Muscle of leg (tissue), 11 donors: Measurements from ENCODE around the gene ITPRID1. TPM values are rescaled to one million over a fixed set of nuclear protein-coding genes. Genes with fewer than 3 reads are reported as not detected.
A peak's percentile ranks its signal among the peaks of the same experiment; 100 is the strongest.

Experiments used
- DNase-seq: peaks from one replicate; pipeline ENCODE4 v3.0.0; 2013
- H3K27ac ChIP-seq: one replicate; pipeline ENCODE4 v1.5.1; 2013; ENCODE audit warnings: mild to moderate bottlenecking, low read length, control low read depth
- H3K27me3 ChIP-seq: one replicate; pipeline ENCODE4 v1.6.1; 2013; ENCODE audit warnings: low read length; ENCODE audit not compliant: control insufficient read depth, insufficient read depth
- H3K36me3 ChIP-seq: one replicate; pipeline ENCODE4 v1.6.1; 2013; ENCODE audit warnings: low read length; ENCODE audit not compliant: control insufficient read depth, insufficient read depth
- H3K4me1 ChIP-seq: one replicate; pipeline ENCODE4 v1.6.1; 2013; ENCODE audit warnings: low read length; ENCODE audit not compliant: control insufficient read depth, insufficient read depth
- H3K4me3 ChIP-seq: one replicate; pipeline ENCODE4 v1.5.1; 2013; ENCODE audit warnings: low read length, control low read depth
- H3K9me3 ChIP-seq: replicated peaks from 2 replicates; pipeline ENCODE4 v1.6.1; 2013; ENCODE audit warnings: low read depth, low read length; ENCODE audit not compliant: control insufficient read depth
- WGBS: methylation state at CpG from one replicate; pipeline ENCODE4 v1.1.5; 2013; ENCODE audit warnings: missing lambda C conversion rate; ENCODE audit not compliant: insufficient coverage; 5-methylcytosine and 5-hydroxymethylcytosine counted together
- polyA plus RNA-seq, 8 donors: library from polyadenylated mRNA; unstranded; fragments of 120-200 nt; gene quantifications; one replicate each; pipeline versions ENCODE4 v1.2.1 to v1.2.3, GENCODE V29; 2013; ENCODE audit warnings: inconsistent platforms in 1 of 8, low replicate concordance in 1 of 8; ENCODE audit not compliant: insufficient read length in 8 of 8, insufficient read depth in 1 of 8
- total RNA-seq: library from RNA; stranded (reverse); fragments of 120-200 nt; gene quantifications from one replicate; pipeline ENCODE4 v1.2.4, GENCODE V29; 2013

ITPRID1 gene
- total and polyA plus RNA-seq, 9 donors = 0.23 to 1.0 (median 0.30) TPM

- Histone ChIP-seq H3K9me3 (no peaks in the 10 kb centered on the region), H3K27ac (no peak overlapping the region), H3K27me3 (no peaks in the 10 kb centered on the region), H3K4me3 (no peak overlapping the region), H3K4me1 (no peaks in the 10 kb centered on the region), H3K36me3 (no peaks in the 10 kb centered on the region)
- WGBS = 33% methylated on average over 4 of the region's 7 CpGs
- no peak for DNase-seq
Observed at GRCh38 chr7:31651234-31652062, 137.6 kb downstream of the ITPRID1 start.

- no peak for DNase-seq
- H3K27me3 ChIP-seq = no peaks in the 10 kb centered on the region
- H3K4me1 ChIP-seq = no peaks in the 10 kb centered on the region
- no peak overlapping the region for H3K27ac ChIP-seq
- H3K4me3 ChIP-seq = no peak overlapping the region
- no peaks in the 10 kb centered on the region for H3K36me3 ChIP-seq
- H3K9me3 ChIP-seq = no peaks in the 10 kb centered on the region
Observed at GRCh38 chr7:31652063-31652326, 138.1 kb downstream of the ITPRID1 start.

- H3K36me3 ChIP-seq = no peaks in the 10 kb centered on the region
- no peaks in the 10 kb centered on the region for H3K4me1 ChIP-seq
- no peaks in the 10 kb centered on the region for H3K27me3 ChIP-seq
- H3K9me3 ChIP-seq = no peaks in the 10 kb centered on the region
- 18% methylated on average over 1 of the region's 5 CpGs for WGBS
- no peak overlapping the region for H3K4me3 ChIP-seq
- no peak for DNase-seq
- no peak overlapping the region for H3K27ac ChIP-seq
Observed at GRCh38 chr7:31663072-31663471, 149.2 kb downstream of the ITPRID1 start.

- no peaks in the 10 kb centered on the region for H3K4me1 ChIP-seq
- H3K36me3 ChIP-seq = no peaks in the 10 kb centered on the region
- H3K9me3 ChIP-seq = no peaks in the 10 kb centered on the region
- no peak overlapping the region for H3K4me3 ChIP-seq
- no peak overlapping the region for H3K27ac ChIP-seq
- DNase-seq = peak; percentile 15
- no peaks in the 10 kb centered on the region for H3K27me3 ChIP-seq
Observed at GRCh38 chr7:31664890-31665289, 151.0 kb downstream of the ITPRID1 start.

- Histone ChIP-seq H3K27me3 (no peaks in the 10 kb centered on the region), H3K27ac (no peak overlapping the region), H3K4me3 (no peak overlapping the region), H3K36me3 (no peaks in the 10 kb centered on the region), H3K9me3 (no peaks in the 10 kb centered on the region), H3K4me1 (no peaks in the 10 kb centered on the region)
- no peak for DNase-seq
- WGBS = no CpG with 5 or more reads among the region's 1 CpG
Observed at GRCh38 chr7:31665546-31665945, 151.7 kb downstream of the ITPRID1 start.

- Histone ChIP-seq H3K27me3 (no peaks in the 10 kb centered on the region), H3K4me3 (no peak overlapping the region), H3K9me3 (no peaks in the 10 kb centered on the region), H3K4me1 (no peaks in the 10 kb centered on the region), H3K36me3 (no peaks in the 10 kb centered on the region), H3K27ac (no peak overlapping the region)
- no peak for DNase-seq
Observed at GRCh38 chr7:31669461-31669860, 155.6 kb downstream of the ITPRID1 start.

- WGBS = 53% methylated on average over 9 of the region's 12 CpGs
Observed at GRCh38 chr7:31679574-31680305, 165.8 kb downstream of the ITPRID1 start.

GRCh38 chr7:31683445-31684225, 169.7 kb downstream of the ITPRID1 start:
- no peak for DNase-seq
- H3K4me1 ChIP-seq = no peaks in the 10 kb centered on the region
- no peaks in the 10 kb centered on the region for H3K9me3 ChIP-seq
- 14% methylated on average over 1 of the region's 5 CpGs for WGBS
- H3K4me3 ChIP-seq = no peak overlapping the region
- no peaks in the 10 kb centered on the region for H3K36me3 ChIP-seq
- H3K27ac ChIP-seq = no peak overlapping the region
- peaks cover 3% of the 10 kb centered on the region for H3K27me3 ChIP-seq

More at GRCh38 chr7:31679574-31680305, 165.8 kb downstream of the ITPRID1 start:
- Histone ChIP-seq H3K27ac (no peak overlapping the region), H3K9me3 (no peaks in the 10 kb centered on the region), H3K4me1 (no peaks in the 10 kb centered on the region), H3K4me3 (no peak overlapping the region), H3K27me3 (no peaks in the 10 kb centered on the region), H3K36me3 (no peaks in the 10 kb centered on the region)
- DNase-seq = no peak

- H3K9me3 ChIP-seq = no peaks in the 10 kb centered on the region
- H3K27ac ChIP-seq = no peak within 1 kb of the TSS
- no peak within 1 kb of the TSS for H3K4me3 ChIP-seq
- H3K27me3 ChIP-seq = peaks cover 3% of the 10 kb centered on the region
- peak; percentile 6 for DNase-seq
- no peaks in the 10 kb centered on the region for H3K36me3 ChIP-seq
- 37% methylated on average over 7 of the region's 14 CpGs for WGBS
- H3K4me1 ChIP-seq = no peaks in the 10 kb centered on the region
Observed at GRCh38 chr7:31687024-31687748, 173.3 kb downstream of the ITPRID1 start, which contains the start of gene PPP1R17. Gene PPP1R17 (plus strand): TSS chr7:31687215. CDS start chr7:31692442, 5,227 bp downstream.

- Histone ChIP-seq H3K27me3 (peaks cover 3% of the 10 kb centered on the region), H3K4me1 (no peaks in the 10 kb centered on the region), H3K9me3 (no peaks in the 10 kb centered on the region), H3K4me3 (no peak overlapping the region), H3K27ac (no peak overlapping the region), H3K36me3 (no peaks in the 10 kb centered on the region)
- DNase-seq = no peak
- 100% methylated on average over 1 of the region's 3 CpGs for WGBS
Observed at GRCh38 chr7:31688372-31688771, 174.5 kb downstream of the ITPRID1 start.
